ENCODE results near the gene EPB42. TPM values are rescaled to one million over a fixed set of nuclear protein-coding genes. Genes with fewer than 3 reads are reported as not detected.

EPB42 gene
- total RNA-seq, 4 donors from 2014 or later: 0.12 to 0.40 TPM; not detected in 2

- H3K36me3 ChIP-seq: peaks cover 3 to 69% of the 10 kb centered on the region in 2 donors
- H3K4me1 ChIP-seq: peaks cover 0 to 9% (median 0%) of the 10 kb centered on the region in 3 donors
- H3K4me3 ChIP-seq: no peak overlapping the region
- 90 to 100% methylated on average over 2 of the region's 2 CpGs for WGBS, 2 donors (ENCODE audit: low coverage in 1 of 2)
- H3K9me3 ChIP-seq: no peaks in the 10 kb centered on the region
- no peak for TF ChIP-seq CTCF (IDR thresholded peaks at IDR 0.05)
- ATAC-seq: no peak
- no peak overlapping the region for H3K27ac ChIP-seq
- no peaks in the 10 kb centered on the region for H3K27me3 ChIP-seq
Measured at GRCh38 chr15:43165801-43166325, 55.0 kb downstream of the EPB42 start.

- H3K4me3 ChIP-seq: no peak overlapping the region
- TF ChIP-seq POLR2AphosphoS5 (IDR thresholded peaks at IDR 0.05): no peak
- H3K9me3 ChIP-seq: no peaks in the 10 kb centered on the region
- peaks cover 0 to 97% of the 10 kb centered on the region in 2 donors for H3K36me3 ChIP-seq
- no peak overlapping the region for H3K27ac ChIP-seq
- ATAC-seq: no peak
- no peaks in the 10 kb centered on the region for H3K27me3 ChIP-seq
- H3K4me1 ChIP-seq: no peaks in the 10 kb centered on the region
Measured at GRCh38 chr15:43153269-43153668, 67.5 kb downstream of the EPB42 start.

GRCh38 chr15:43151688-43152087, 69.1 kb downstream of the EPB42 start:
- Histone ChIP-seq H3K27ac (no peak overlapping the region), H3K27me3 (no peaks in the 10 kb centered on the region), H3K4me1 (no peaks in the 10 kb centered on the region), H3K36me3 (peaks cover 0 to 97% of the 10 kb centered on the region in 2 donors), H3K9me3 (no peaks in the 10 kb centered on the region), H3K4me3 (no peak overlapping the region)
- TF ChIP-seq POLR2AphosphoS5 (IDR thresholded peaks at IDR 0.05): no peak
- no peak for TF ChIP-seq CTCF (IDR thresholded peaks at IDR 0.05)
- TF ChIP-seq EP300 (IDR thresholded peaks at IDR 0.05): no peak
- TF ChIP-seq POLR2A (IDR thresholded peaks at IDR 0.05): no peak
- 82 to 92% methylated on average over 2 of the region's 2 CpGs for WGBS, 2 donors (ENCODE audit: low coverage in 1 of 2)
- no peak for ATAC-seq

- no peak for TF ChIP-seq POLR2AphosphoS5 (IDR thresholded peaks at IDR 0.05)
- TF ChIP-seq EP300 (IDR thresholded peaks at IDR 0.05): no peak
- no peak for TF ChIP-seq POLR2A (IDR thresholded peaks at IDR 0.05)
- no peak for TF ChIP-seq CTCF (IDR thresholded peaks at IDR 0.05)
- Histone ChIP-seq H3K27ac (no peak overlapping the region), H3K4me1 (no peaks in the 10 kb centered on the region), H3K27me3 (no peaks in the 10 kb centered on the region), H3K4me3 (no peak overlapping the region), H3K36me3 (peaks cover 0 to 94% of the 10 kb centered on the region in 2 donors), H3K9me3 (no peaks in the 10 kb centered on the region)
- no peak for ATAC-seq
- WGBS, 2 donors (ENCODE audit: low coverage in 1 of 2): 85 to 94% methylated on average over 5 of the region's 5 CpGs
Measured at GRCh38 chr15:43150191-43150929, 70.5 kb downstream of the EPB42 start.

Small RNAs within 50 kb of the gene (small RNA-seq; reads per million reads assigned to genes)
- 0 reads per million in 4 donors for gene RF00019

Other genes with a start within 250 kb of the EPB42 start
- gene UBR1, start 115.0 kb downstream of the EPB42 start, total RNA-seq: 10 to 100 TPM; 24.0 to 46.1 (median 31.5) TPM
- 10 to 100 TPM; 11.5 to 25.2 (median 22.9) TPM for gene TMEM62, start 87.4 kb downstream of the EPB42 start, total RNA-seq
- gene CCNDBP1, start 35.6 kb downstream of the EPB42 start, total RNA-seq: 10 to 100 TPM; 43.0 to 70.9 (median 54.1) TPM
- gene TGM5, start 45.9 kb upstream of the EPB42 start, total RNA-seq: 1 to 10 TPM in 1 of 4 donors, under 1 TPM in 2, not detected in 1; 0.31 to 1.3 (median 0.58) TPM
- gene TGM7, start 81.2 kb upstream of the EPB42 start, total RNA-seq: not detected
- gene LCMT2, start 109.6 kb upstream of the EPB42 start, total RNA-seq: 1 to 10 TPM; 5.4 to 9.5 (median 6.4) TPM
- 10 to 100 TPM; 18.0 to 30.7 (median 22.3) TPM for gene ZSCAN29, start 150.0 kb upstream of the EPB42 start, total RNA-seq
- gene TUBGCP4, start 150.1 kb upstream of the EPB42 start, total RNA-seq: 10 to 100 TPM; 11.3 to 26.0 (median 14.2) TPM

Measured in gastroesophageal sphincter (tissue), 4 donors.